Left ventricle myocardium inferior (tissue), 1 donor: ENCODE data around the gene RUFY1. TPM values are rescaled to one million over a fixed set of nuclear protein-coding genes. Genes with fewer than 3 reads are reported as not detected.
"Not testable (repeated sequence)": the region's sequence is repeated elsewhere in the genome, so short reads cannot be mapped to it uniquely, and the experiment has no call there.

ENCODE experiments used
- DNase-seq: peaks from one replicate; pipeline ENCODE4 v3.0.0-alpha.2; 2020
- H3K27ac ChIP-seq: fragments of 200-600 bp; replicated peaks from 2 replicates; pipeline ENCODE4 v1.8.0; 2021
- H3K27me3 ChIP-seq: fragments of 200-600 bp; 2 replicates; pipeline ENCODE4 v1.8.0; 2021; ENCODE audit warnings: low read depth
- H3K36me3 ChIP-seq: fragments of 200-600 bp; 2 replicates; pipeline ENCODE4 v1.8.0; 2021
- H3K4me1 ChIP-seq: fragments of 200-600 bp; 2 replicates; pipeline ENCODE4 v1.8.0; 2021
- H3K4me3 ChIP-seq: fragments of 200-600 bp; 2 replicates; pipeline ENCODE4 v1.8.0; 2021; ENCODE audit warnings: mild to moderate bottlenecking, moderate library complexity
- H3K9me3 ChIP-seq: fragments of 200-600 bp; replicated peaks from 2 replicates; pipeline ENCODE4 v1.8.0; 2021
- CTCF ChIP-seq: fragments of 200-600 bp; IDR thresholded peaks from 2 replicates; pipeline ENCODE4 v1.8.0; 2021; ENCODE audit warnings: antibody characterized with exemption, mild to moderate bottlenecking, borderline replicate concordance
- intact Hi-C: fragments of 100-400 bp; cut with micrococcal nuclease; formaldehyde crosslinking; loops from one replicate; pipeline ENCODE4 v1.11.0; 2022
- total RNA-seq: library from RNA; stranded (reverse); fragmentation: NEBNext Ultra II Directional; extraction: Animal tissue kit (Norgen Biotek cat#: 25700); gene quantifications from one replicate; pipeline ENCODE4 v1.2.1, GENCODE V29; 2021
- donor health status: DM: no; HTN: yes; CAD: no; lungs with severe emphysema.

The RUFY1 gene
- total RNA-seq, 1 donor from 2014 or later = 21.5 TPM

- H3K4me3 ChIP-seq, DNase-seq, H3K36me3 ChIP-seq, intact Hi-C loops, H3K4me1 ChIP-seq, H3K27ac ChIP-seq: not testable (repeated sequence)
- H3K27me3 ChIP-seq = peaks cover 13% of the 10 kb centered on the region
- peak; percentile 21 for TF ChIP-seq CTCF
- peaks cover 10% of the 10 kb centered on the region for H3K9me3 ChIP-seq
Observed at GRCh38 chr5:179519416-179520070, 30.8 kb upstream of the RUFY1 start.

- H3K4me1 ChIP-seq, H3K27ac ChIP-seq, H3K27me3 ChIP-seq, intact Hi-C loops, H3K4me3 ChIP-seq, H3K36me3 ChIP-seq, DNase-seq: not testable (repeated sequence)
- H3K9me3 ChIP-seq = peaks cover 10% of the 10 kb centered on the region
Observed at GRCh38 chr5:179522107-179522506, 28.2 kb upstream of the RUFY1 start.

GRCh38 chr5:179526978-179527377 is 23.4 kb upstream of the RUFY1 start:
- TF ChIP-seq CTCF = no peak
- peaks cover 13% of the 10 kb centered on the region for H3K4me1 ChIP-seq
- intact Hi-C loops = no loop called here
- H3K27me3 ChIP-seq = peaks cover 18% of the 10 kb centered on the region
- H3K4me3 ChIP-seq = no peak overlapping the region
- no peak overlapping the region for H3K27ac ChIP-seq
- no peaks in the 10 kb centered on the region for H3K9me3 ChIP-seq
- H3K36me3 ChIP-seq = no peaks in the 10 kb centered on the region
- DNase-seq = no peak

- Histone ChIP-seq H3K27me3 (peaks cover 38% of the 10 kb centered on the region), H3K36me3 (no peaks in the 10 kb centered on the region), H3K27ac (peak overlapping the region; percentile 67), H3K4me1 (peaks cover 13% of the 10 kb centered on the region), H3K9me3 (no peaks in the 10 kb centered on the region), H3K4me3 (peak overlapping the region; percentile 69)
- peak; percentile 48 for TF ChIP-seq CTCF
- DNase-seq = peak; percentile 79
- intact Hi-C loops = no loop called here
Observed at GRCh38 chr5:179530069-179530998, 20.0 kb upstream of the RUFY1 start.

- H3K4me3 ChIP-seq = no peak overlapping the region
- no peak overlapping the region for H3K27ac ChIP-seq
- no peaks in the 10 kb centered on the region for H3K9me3 ChIP-seq
- H3K4me1 ChIP-seq = peaks cover 13% of the 10 kb centered on the region
- no peak for TF ChIP-seq CTCF
- H3K36me3 ChIP-seq = no peaks in the 10 kb centered on the region
- peaks cover 38% of the 10 kb centered on the region for H3K27me3 ChIP-seq
- intact Hi-C loops = no loop called here
- DNase-seq = no peak
Observed at GRCh38 chr5:179533024-179533423, 17.3 kb upstream of the RUFY1 start.

- intact Hi-C loops = no loop called here
- H3K9me3 ChIP-seq = no peaks in the 10 kb centered on the region
Observed at GRCh38 chr5:179533907-179534306, 16.4 kb upstream of the RUFY1 start.

More at GRCh38 chr5:179533907-179534306, 16.4 kb upstream of the RUFY1 start:
- no peak overlapping the region for H3K27ac ChIP-seq
- H3K4me3 ChIP-seq = no peak overlapping the region
- H3K36me3 ChIP-seq = no peaks in the 10 kb centered on the region
- peaks cover 13% of the 10 kb centered on the region for H3K4me1 ChIP-seq
- no peak for DNase-seq
- no peak for TF ChIP-seq CTCF
- peaks cover 38% of the 10 kb centered on the region for H3K27me3 ChIP-seq
